GDM1 (cell line): ENCODE measurements around the gene SPINDOC.
"Not testable (repeated sequence)": the region's sequence is repeated elsewhere in the genome, so short reads cannot be mapped to it uniquely, and the experiment has no call there.

ENCODE experiments used
- DNase-seq: peaks from one replicate; lab custom pipeline; 2025; lab: John Stamatoyannopoulos, UW

Gene SPINDOC

GRCh38 chr11:63858628-63859550 lies 45.6 kb downstream of the SPINDOC start:
- no peak for DNase-seq

GRCh38 chr11:63862923-63863322 lies 49.7 kb downstream of the SPINDOC start:
- DNase-seq, result no peak

- DNase-seq, result not testable (repeated sequence)
Measured at GRCh38 chr11:63863620-63864019, 50.4 kb downstream of the SPINDOC start.

- no peak for DNase-seq
Measured at GRCh38 chr11:63866211-63866610, 53.0 kb downstream of the SPINDOC start.

- DNase-seq, result no peak
Measured at GRCh38 chr11:63867511-63867910, 54.3 kb downstream of the SPINDOC start.

- DNase-seq, result peak; percentile 25
Measured at GRCh38 chr11:63868399-63869064, 55.3 kb downstream of the SPINDOC start.

GRCh38 chr11:63869171-63869591 lies 55.9 kb downstream of the SPINDOC start:
- no peak for DNase-seq

- DNase-seq, result peak; percentile 65
Measured at GRCh38 chr11:63869683-63870082, 56.4 kb downstream of the SPINDOC start.

- DNase-seq, result no peak
Measured at GRCh38 chr11:63870351-63871140, 57.3 kb downstream of the SPINDOC start.

GRCh38 chr11:63871962-63872799 lies 58.9 kb downstream of the SPINDOC start:
- peak; percentile 90 for DNase-seq

GRCh38 chr11:63872800-63873197 lies 59.5 kb downstream of the SPINDOC start:
- no peak for DNase-seq

- DNase-seq, result no peak
Measured at GRCh38 chr11:63873311-63873710, 60.1 kb downstream of the SPINDOC start.

GRCh38 chr11:63874511-63874910 lies 61.3 kb downstream of the SPINDOC start:
- DNase-seq, result no peak

GRCh38 chr11:63875506-63876065 lies 62.3 kb downstream of the SPINDOC start:
- DNase-seq, result no peak

GRCh38 chr11:63876616-63877015 lies 63.4 kb downstream of the SPINDOC start:
- DNase-seq, result no peak
